Activated naive CD4-positive, alpha-beta T cell treated with anti-CD3 and anti-CD28 coated beads, Interleukin-2, amount 10 ng/mL, durations not matched to agents 7 days and 5 days (primary cell): Measurements from ENCODE around the gene DEAF1.

ENCODE experiments used
- CTCF ChIA-PET: fragments of 350-600 bp; sonication (Branson Sonifier 250); formaldehyde crosslinking; loops from one replicate; lab custom pipeline; 2021; ENCODE audit warnings: antibody characterized with exemption; lab: Charles Lee
- DNase-seq: peaks from one replicate; pipeline ENCODE4 v3.0.0-alpha.2; 2020
- H3K27ac Mint-ChIP-seq: one replicate; pipeline ENCODE4 v1.8.0; 2021; ENCODE audit warnings: mild to moderate bottlenecking, moderate library complexity, mixed read lengths
- H3K27me3 Mint-ChIP-seq: one replicate; pipeline ENCODE4 v1.8.0; 2021; ENCODE audit warnings: mild to moderate bottlenecking, mixed read lengths
- H3K36me3 Mint-ChIP-seq: one replicate; pipeline ENCODE4 v1.8.0; 2021; ENCODE audit warnings: mixed read lengths
- H3K4me1 Mint-ChIP-seq: one replicate; pipeline ENCODE4 v1.8.0; 2021; ENCODE audit warnings: mixed read lengths
- H3K4me3 Mint-ChIP-seq: one replicate; pipeline ENCODE4 v1.8.0; 2021; ENCODE audit warnings: mild to moderate bottlenecking, moderate library complexity, mixed read lengths
- H3K9me3 Mint-ChIP-seq: one replicate; pipeline ENCODE4 v1.8.0; 2021; ENCODE audit warnings: mixed read lengths

Gene DEAF1

GRCh38 chr11:620935-621814 is 73.8 kb downstream of the DEAF1 start:
- Mint-ChIP-seq H3K27me3 (peaks cover 26% of the 10 kb centered on the region), H3K36me3 (no peaks in the 10 kb centered on the region), H3K4me1 (peaks cover 5% of the 10 kb centered on the region), H3K27ac (no peak overlapping the region), H3K9me3 (no peaks in the 10 kb centered on the region), H3K4me3 (no peak overlapping the region)
- DNase-seq = no peak
- CTCF ChIA-PET = no interaction called here

GRCh38 chr11:620201-620600 is 74.8 kb downstream of the DEAF1 start:
- H3K36me3 Mint-ChIP-seq = no peaks in the 10 kb centered on the region
- no peak overlapping the region for H3K27ac Mint-ChIP-seq
- H3K27me3 Mint-ChIP-seq = peaks cover 20% of the 10 kb centered on the region
- DNase-seq = no peak
- H3K9me3 Mint-ChIP-seq = no peaks in the 10 kb centered on the region
- CTCF ChIA-PET = no interaction called here
- no peak overlapping the region for H3K4me3 Mint-ChIP-seq
- H3K4me1 Mint-ChIP-seq = peaks cover 9% of the 10 kb centered on the region

GRCh38 chr11:619628-620050 is 75.4 kb downstream of the DEAF1 start:
- Mint-ChIP-seq H3K36me3 (no peaks in the 10 kb centered on the region), H3K4me1 (peaks cover 9% of the 10 kb centered on the region), H3K27ac (no peak overlapping the region), H3K27me3 (peaks cover 15% of the 10 kb centered on the region), H3K9me3 (no peaks in the 10 kb centered on the region), H3K4me3 (no peak overlapping the region)
- CTCF ChIA-PET = no interaction called here
- DNase-seq = no peak

- H3K27me3 Mint-ChIP-seq = peaks cover 16% of the 10 kb centered on the region
- CTCF ChIA-PET = no interaction called here
- peaks cover 5% of the 10 kb centered on the region for H3K36me3 Mint-ChIP-seq
- no peak overlapping the region for H3K4me3 Mint-ChIP-seq
- peak overlapping the region; percentile 5 for H3K27ac Mint-ChIP-seq
- no peaks in the 10 kb centered on the region for H3K9me3 Mint-ChIP-seq
- DNase-seq = no peak
- peaks cover 15% of the 10 kb centered on the region for H3K4me1 Mint-ChIP-seq
Observed at GRCh38 chr11:618856-619627, 76.0 kb downstream of the DEAF1 start.

GRCh38 chr11:617912-618682 is 76.9 kb downstream of the DEAF1 start:
- H3K4me1 Mint-ChIP-seq = peaks cover 20% of the 10 kb centered on the region
- DNase-seq = no peak
- no peak overlapping the region for H3K4me3 Mint-ChIP-seq
- H3K27me3 Mint-ChIP-seq = peaks cover 11% of the 10 kb centered on the region
- H3K9me3 Mint-ChIP-seq = no peaks in the 10 kb centered on the region
- peaks cover 6% of the 10 kb centered on the region for H3K36me3 Mint-ChIP-seq
- no peak overlapping the region for H3K27ac Mint-ChIP-seq
- CTCF ChIA-PET = no interaction called here

GRCh38 chr11:617199-617911 is 77.7 kb downstream of the DEAF1 start:
- no peak overlapping the region for H3K4me3 Mint-ChIP-seq
- peaks cover 6% of the 10 kb centered on the region for H3K36me3 Mint-ChIP-seq
- peaks cover 20% of the 10 kb centered on the region for H3K4me1 Mint-ChIP-seq
- CTCF ChIA-PET = no interaction called here
- DNase-seq = no peak
- no peak overlapping the region for H3K27ac Mint-ChIP-seq
- H3K27me3 Mint-ChIP-seq = peaks cover 11% of the 10 kb centered on the region
- no peaks in the 10 kb centered on the region for H3K9me3 Mint-ChIP-seq

GRCh38 chr11:616320-617198 is 78.5 kb downstream of the DEAF1 start:
- CTCF ChIA-PET = no interaction called here
- peaks cover 11% of the 10 kb centered on the region for H3K27me3 Mint-ChIP-seq
- H3K4me1 Mint-ChIP-seq = peaks cover 24% of the 10 kb centered on the region
- H3K4me3 Mint-ChIP-seq = peak overlapping the region; percentile 89
- H3K36me3 Mint-ChIP-seq = peaks cover 10% of the 10 kb centered on the region
- H3K9me3 Mint-ChIP-seq = no peaks in the 10 kb centered on the region
- DNase-seq = no peak
- H3K27ac Mint-ChIP-seq = peak overlapping the region; percentile 96

- Mint-ChIP-seq H3K9me3 (no peaks in the 10 kb centered on the region), H3K4me3 (peak within 1 kb of the TSS; percentile 89), H3K4me1 (peaks cover 24% of the 10 kb centered on the region)
Observed at GRCh38 chr11:615504-616319, 79.3 kb downstream of the DEAF1 start, which contains the start of gene IRF7. Gene IRF7, minus strand, starts transcription at chr11:615950. Its CDS starts 586 bp downstream, at chr11:615364.

GRCh38 chr11:614623-615503 is 80.2 kb downstream of the DEAF1 start:
- CTCF ChIA-PET = interaction anchor here (0.8 kb wide), 1 partner anchor 60 kb away, joined by 3 read pairs; no protein-coding TSS in a partner anchor
- peaks cover 11% of the 10 kb centered on the region for H3K27me3 Mint-ChIP-seq
- no peak for DNase-seq
- no peaks in the 10 kb centered on the region for H3K9me3 Mint-ChIP-seq
- peaks cover 14% of the 10 kb centered on the region for H3K36me3 Mint-ChIP-seq
- peaks cover 24% of the 10 kb centered on the region for H3K4me1 Mint-ChIP-seq
- H3K27ac Mint-ChIP-seq = peak overlapping the region; percentile 96
- H3K4me3 Mint-ChIP-seq = peak overlapping the region; percentile 89

More at GRCh38 chr11:615504-616319, 79.3 kb downstream of the DEAF1 start, which contains the start of gene IRF7:
- Mint-ChIP-seq H3K36me3 (peaks cover 12% of the 10 kb centered on the region), H3K27me3 (peaks cover 11% of the 10 kb centered on the region), H3K27ac (peak within 1 kb of the TSS; percentile 96)
- CTCF ChIA-PET = interaction anchor here (0.8 kb wide), 1 partner anchor 61 kb away, joined by 3 read pairs; no protein-coding TSS in a partner anchor
- DNase-seq = peak; percentile 94

GRCh38 chr11:614021-614622 is 80.9 kb downstream of the DEAF1 start:
- peak overlapping the region; percentile 96 for H3K27ac Mint-ChIP-seq
- DNase-seq = no peak
- peaks cover 11% of the 10 kb centered on the region for H3K27me3 Mint-ChIP-seq
- H3K36me3 Mint-ChIP-seq = peaks cover 14% of the 10 kb centered on the region
- CTCF ChIA-PET = no interaction called here
- H3K4me1 Mint-ChIP-seq = peaks cover 24% of the 10 kb centered on the region
- no peaks in the 10 kb centered on the region for H3K9me3 Mint-ChIP-seq
- peak overlapping the region; percentile 89 for H3K4me3 Mint-ChIP-seq

GRCh38 chr11:613369-613968 is 81.6 kb downstream of the DEAF1 start:
- Mint-ChIP-seq H3K4me3 (peak overlapping the region; percentile 47), H3K4me1 (peaks cover 24% of the 10 kb centered on the region), H3K36me3 (peaks cover 15% of the 10 kb centered on the region), H3K9me3 (no peaks in the 10 kb centered on the region), H3K27ac (peak overlapping the region; percentile 86), H3K27me3 (peaks cover 11% of the 10 kb centered on the region)
- DNase-seq = peak; percentile 92
- CTCF ChIA-PET = interaction anchor here (0.8 to 1.5 kb wide), 2 partner anchors 37 to 58 kb away, joined by 3 to 11 read pairs; partner anchors contain the start of gene PHRF1
